Immature natural killer cell (primary cell): ENCODE results near the gene TRPV5. TPM values are rescaled to one million over a fixed set of nuclear protein-coding genes. Genes with fewer than 3 reads are reported as not detected.

Experiments used
- DNase-seq, 3 donors: peaks; one replicate each; pipeline ENCODE4 v3.0.0; 2022; ENCODE audit warnings: mixed read lengths in 1 of 3
- H3K27ac Mint-ChIP-seq, 6 donors: one replicate each; pipeline ENCODE4 v1.8.0; 2020; ENCODE audit warnings: mixed read lengths in 6 of 6, mild to moderate bottlenecking in 5 of 6, inconsistent platforms in 4 of 6, moderate library complexity in 3 of 6
- H3K27me3 Mint-ChIP-seq, 3 donors: one replicate each; pipeline ENCODE4 v1.8.0; 2020 to 2021; ENCODE audit warnings: low read depth in 3 of 3, mild to moderate bottlenecking in 3 of 3, mixed read lengths in 3 of 3, moderate library complexity in 3 of 3, inconsistent platforms in 1 of 3
- H3K36me3 Mint-ChIP-seq, 3 donors: one replicate each; pipeline ENCODE4 v1.8.0; 2020; ENCODE audit warnings: mixed read lengths in 3 of 3, inconsistent platforms in 2 of 3, mild to moderate bottlenecking in 2 of 3
- H3K4me1 Mint-ChIP-seq, 2 donors: one replicate each; pipeline ENCODE4 v1.8.0; 2020; ENCODE audit warnings: inconsistent platforms in 2 of 2, mild to moderate bottlenecking in 2 of 2, mixed read lengths in 2 of 2, moderate library complexity in 1 of 2
- H3K4me3 Mint-ChIP-seq, 5 donors: one replicate each; pipeline ENCODE4 v1.8.0; 2020; ENCODE audit warnings: mild to moderate bottlenecking in 5 of 5, mixed read lengths in 5 of 5, inconsistent platforms in 3 of 5, moderate library complexity in 3 of 5
- H3K9me3 Mint-ChIP-seq, 6 donors: one replicate each; pipeline ENCODE4 v1.8.0; 2020; ENCODE audit warnings: mild to moderate bottlenecking in 6 of 6, mixed read lengths in 6 of 6, inconsistent platforms in 4 of 6, moderate library complexity in 3 of 6
- polyA plus RNA-seq, 3 donors: library from polyadenylated mRNA; unstranded; fragments of 300-500 nt; fragmentation: Illumina TruSeq; gene quantifications; one replicate each; pipeline ENCODE4 v1.2.3, GENCODE V29; 2021

The TRPV5 gene
- polyA plus RNA-seq, 3 donors from 2014 or later, result not detected

DNA sequence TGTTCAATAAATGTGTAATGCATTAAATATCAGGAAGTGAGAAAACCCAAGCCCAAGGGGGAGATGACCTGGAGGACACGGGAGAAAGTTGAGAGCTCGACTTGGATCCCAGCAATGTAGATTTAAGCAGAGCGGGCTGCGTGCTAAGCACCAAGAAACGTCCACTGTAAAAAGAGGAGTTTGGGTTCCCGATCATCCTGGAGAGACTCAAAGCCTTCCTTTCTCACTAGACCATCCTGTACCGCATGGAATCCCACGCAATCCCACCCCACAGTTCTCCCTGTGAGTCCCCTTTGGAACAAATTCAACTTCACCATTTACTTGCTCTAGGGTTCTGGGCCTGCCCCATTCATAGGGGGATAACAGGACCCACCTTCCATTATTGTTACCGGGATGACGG is 50.4 kb downstream of the TRPV5 start:
- no peaks in the 10 kb centered on the region for H3K9me3 Mint-ChIP-seq
- no peaks in the 10 kb centered on the region for H3K4me1 Mint-ChIP-seq
- DNase-seq, result no peak
- no peak overlapping the region for H3K27ac Mint-ChIP-seq
- H3K27me3 Mint-ChIP-seq, result peaks cover 1 to 15% (median 5%) of the 10 kb centered on the region in 3 donors
- no peaks in the 10 kb centered on the region for H3K36me3 Mint-ChIP-seq
- H3K4me3 Mint-ChIP-seq, result no peak overlapping the region

DNA sequence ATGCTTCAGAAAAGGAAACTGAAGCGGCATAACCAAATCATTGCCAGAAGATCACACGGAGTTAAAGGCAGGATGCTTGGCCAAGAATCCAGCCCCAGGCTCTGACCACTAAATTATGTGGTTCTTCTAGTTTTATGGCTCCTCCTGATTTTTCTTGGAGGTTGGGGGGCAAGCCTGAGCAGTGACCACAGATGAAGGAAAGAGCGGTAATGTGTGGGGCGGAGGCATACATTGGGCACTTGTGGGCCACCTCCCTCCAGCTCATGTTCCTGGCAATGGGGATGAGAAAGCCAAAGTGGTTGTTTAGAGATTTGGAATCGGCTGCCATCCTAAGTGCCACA is 51.2 kb downstream of the TRPV5 start:
- no peaks in the 10 kb centered on the region for H3K4me1 Mint-ChIP-seq
- no peak for DNase-seq
- H3K27ac Mint-ChIP-seq, result no peak overlapping the region
- H3K4me3 Mint-ChIP-seq, result no peak overlapping the region
- H3K27me3 Mint-ChIP-seq, result peaks cover 1 to 15% (median 5%) of the 10 kb centered on the region in 3 donors
- no peaks in the 10 kb centered on the region for H3K36me3 Mint-ChIP-seq
- H3K9me3 Mint-ChIP-seq, result no peaks in the 10 kb centered on the region

GRCh38 chr7:142881586-142882337 is 51.8 kb downstream of the TRPV5 start:
- H3K27me3 Mint-ChIP-seq, result peaks cover 1 to 15% (median 5%) of the 10 kb centered on the region in 3 donors
- DNase-seq, result no peak
- H3K36me3 Mint-ChIP-seq, result no peaks in the 10 kb centered on the region
- H3K27ac Mint-ChIP-seq, result no peak overlapping the region
- no peaks in the 10 kb centered on the region for H3K4me1 Mint-ChIP-seq
- no peaks in the 10 kb centered on the region for H3K9me3 Mint-ChIP-seq
- no peak overlapping the region for H3K4me3 Mint-ChIP-seq

DNA sequence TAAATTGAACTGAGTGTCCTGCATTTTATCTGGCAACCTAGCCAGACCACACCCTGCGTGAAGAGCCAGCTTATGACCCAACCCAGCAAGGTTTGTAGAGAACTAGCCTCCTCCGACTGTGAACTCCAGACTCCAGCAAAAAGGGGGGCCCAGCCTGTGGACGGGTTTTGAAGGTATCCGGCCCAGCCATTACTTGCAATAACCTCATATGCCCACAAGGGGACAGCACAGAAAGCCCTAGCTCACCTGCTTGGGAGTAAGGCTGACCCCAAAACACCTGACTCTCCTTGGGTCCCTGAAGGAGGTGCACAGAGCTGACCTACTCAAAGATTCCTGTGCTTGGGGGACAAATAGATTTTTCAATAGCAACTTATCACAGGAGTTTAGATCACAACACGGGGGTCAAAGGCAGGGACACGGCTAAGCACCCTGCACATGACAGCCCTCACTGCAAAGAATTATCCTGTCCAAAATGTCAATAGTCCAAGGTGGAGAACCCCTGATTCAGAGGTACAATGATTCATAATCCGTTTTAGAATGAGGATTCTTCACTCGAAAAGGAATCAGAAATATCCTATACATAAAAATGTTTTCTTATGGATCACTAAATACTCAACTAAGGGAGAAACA is 52.6 kb downstream of the TRPV5 start:
- no peak overlapping the region for H3K27ac Mint-ChIP-seq
- H3K27me3 Mint-ChIP-seq, result peaks cover 3 to 15% (median 6%) of the 10 kb centered on the region in 3 donors
- H3K36me3 Mint-ChIP-seq, result no peaks in the 10 kb centered on the region
- H3K4me1 Mint-ChIP-seq, result no peaks in the 10 kb centered on the region
- DNase-seq, result peak; percentile 5 to 27 (median 14)
- no peaks in the 10 kb centered on the region for H3K9me3 Mint-ChIP-seq
- H3K4me3 Mint-ChIP-seq, result no peak overlapping the region

GRCh38 chr7:142879060-142879459 is 54.5 kb downstream of the TRPV5 start:
- Mint-ChIP-seq H3K27me3 (peaks cover 7 to 19% (median 7%) of the 10 kb centered on the region in 3 donors), H3K27ac (no peak overlapping the region), H3K4me3 (no peak overlapping the region), H3K36me3 (no peaks in the 10 kb centered on the region), H3K9me3 (no peaks in the 10 kb centered on the region), H3K4me1 (no peaks in the 10 kb centered on the region)
- no peak for DNase-seq

GRCh38 chr7:142878315-142878714 is 55.2 kb downstream of the TRPV5 start:
- no peaks in the 10 kb centered on the region for H3K4me1 Mint-ChIP-seq
- H3K4me3 Mint-ChIP-seq, result no peak overlapping the region
- H3K27ac Mint-ChIP-seq, result no peak overlapping the region
- DNase-seq, result no peak
- H3K27me3 Mint-ChIP-seq, result peaks cover 7 to 15% (median 7%) of the 10 kb centered on the region in 3 donors
- no peaks in the 10 kb centered on the region for H3K9me3 Mint-ChIP-seq
- no peaks in the 10 kb centered on the region for H3K36me3 Mint-ChIP-seq

DNA sequence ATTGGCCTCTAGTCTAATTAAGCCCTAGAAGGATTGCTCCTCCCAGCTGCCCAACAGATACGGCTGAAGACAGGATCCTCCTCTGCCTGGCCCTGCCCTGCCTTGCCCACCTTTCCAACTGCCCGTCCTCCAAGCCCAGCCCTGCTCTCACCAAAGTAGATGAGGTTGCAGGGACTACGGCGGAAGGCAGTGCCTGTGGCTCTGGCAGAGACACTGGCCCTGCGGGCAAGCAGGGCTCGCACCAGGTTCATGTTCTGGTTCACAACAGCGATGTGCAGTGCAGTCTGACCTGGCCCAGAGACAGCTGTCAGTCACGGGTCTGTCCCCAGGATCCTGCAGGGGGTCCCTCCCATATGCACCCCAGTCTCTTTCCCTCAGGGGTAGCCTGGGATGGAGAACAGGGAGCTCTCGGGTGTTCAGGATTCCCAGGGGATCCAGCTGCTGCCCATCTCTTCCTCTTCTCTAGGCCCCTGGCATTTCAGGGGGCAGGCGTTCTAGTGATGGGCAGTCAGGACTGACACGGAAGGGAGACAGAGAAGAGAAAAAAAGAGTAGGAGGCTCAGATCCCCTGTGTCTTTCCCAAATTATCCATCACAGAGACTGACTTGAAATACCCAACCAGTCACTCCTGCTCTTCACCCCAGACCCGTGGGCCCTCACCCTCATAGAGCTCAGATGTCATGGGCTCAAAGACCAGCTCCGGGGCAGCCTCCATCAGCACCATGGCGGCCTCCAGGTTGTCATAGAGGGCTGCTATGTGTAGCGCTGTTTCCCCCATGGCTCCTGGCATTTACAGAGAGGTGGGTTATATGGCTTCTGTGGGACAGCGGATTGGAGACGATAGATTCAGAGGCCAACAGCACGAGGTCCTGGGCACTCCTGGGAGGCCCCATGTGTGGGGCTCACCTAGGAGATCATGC is 56.3 kb downstream of the TRPV5 start:
- no peak for DNase-seq
- Mint-ChIP-seq H3K36me3 (no peaks in the 10 kb centered on the region), H3K27me3 (peaks cover 6 to 14% (median 8%) of the 10 kb centered on the region in 3 donors), H3K9me3 (no peaks in the 10 kb centered on the region), H3K4me1 (no peaks in the 10 kb centered on the region), H3K27ac (no peak overlapping the region), H3K4me3 (no peak overlapping the region)

DNA sequence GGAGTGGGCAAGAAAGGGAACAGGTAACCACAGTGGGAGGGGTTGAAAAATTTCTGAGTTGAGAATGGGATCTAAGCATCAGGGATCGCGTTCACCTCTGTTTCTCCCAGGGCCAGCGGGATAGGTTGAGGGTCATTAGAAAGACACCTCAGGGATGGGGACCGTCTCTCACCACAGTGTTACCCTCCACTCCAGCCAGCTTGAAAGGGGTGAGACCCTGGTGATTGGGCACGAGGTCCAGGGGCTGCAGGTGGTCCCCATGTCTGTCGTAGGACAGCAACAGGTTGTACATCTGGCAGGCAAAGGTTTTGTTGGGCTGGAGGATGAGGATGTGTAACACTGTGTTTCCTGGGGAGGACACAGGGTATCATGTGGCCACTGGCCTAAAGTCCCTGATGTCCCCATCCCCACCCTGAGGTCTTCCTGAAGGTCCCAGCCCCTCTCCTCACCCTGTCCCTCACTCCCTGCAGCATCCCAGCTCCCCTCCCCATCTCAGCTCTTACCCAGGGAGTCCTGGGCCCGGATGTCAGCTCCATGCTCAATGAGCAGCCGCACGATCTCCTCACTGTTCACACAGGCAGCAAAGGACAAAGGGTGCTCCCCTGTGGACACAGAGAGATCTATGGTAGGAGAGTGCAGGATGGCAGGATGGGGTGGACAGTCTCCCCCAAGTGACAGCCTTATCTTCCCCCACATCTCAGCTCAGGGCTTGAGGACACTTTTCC is 57.1 kb downstream of the TRPV5 start:
- Mint-ChIP-seq H3K4me1 (no peaks in the 10 kb centered on the region), H3K27me3 (peaks cover 3 to 12% (median 6%) of the 10 kb centered on the region in 3 donors), H3K27ac (no peak overlapping the region), H3K36me3 (no peaks in the 10 kb centered on the region), H3K4me3 (no peak overlapping the region), H3K9me3 (no peaks in the 10 kb centered on the region)
- no peak for DNase-seq

DNA sequence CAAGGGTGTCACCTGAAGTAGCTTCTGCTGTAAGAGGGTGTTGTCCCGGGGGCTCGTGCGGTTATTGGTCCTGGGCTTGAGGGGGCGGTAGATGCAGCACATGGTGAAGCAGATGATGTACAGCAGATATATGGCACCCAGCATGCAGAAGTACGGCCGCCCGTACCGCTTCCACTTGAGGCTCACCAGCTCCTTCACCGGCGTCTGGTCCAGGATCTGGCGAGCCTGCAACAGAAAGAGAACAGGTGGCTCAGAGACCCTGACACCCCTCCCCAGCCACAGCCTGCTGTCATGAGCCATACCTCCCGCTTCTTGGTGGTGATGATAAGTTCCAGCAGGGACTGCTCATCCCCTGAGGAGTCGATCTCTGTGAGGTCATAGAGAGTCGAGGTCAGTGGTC is 58.1 kb downstream of the TRPV5 start:
- Mint-ChIP-seq H3K4me1 (no peaks in the 10 kb centered on the region), H3K36me3 (no peaks in the 10 kb centered on the region), H3K27me3 (peaks cover 3 to 9% (median 6%) of the 10 kb centered on the region in 3 donors), H3K4me3 (no peak overlapping the region), H3K9me3 (no peaks in the 10 kb centered on the region), H3K27ac (no peak overlapping the region)
- DNase-seq, result no peak

DNA sequence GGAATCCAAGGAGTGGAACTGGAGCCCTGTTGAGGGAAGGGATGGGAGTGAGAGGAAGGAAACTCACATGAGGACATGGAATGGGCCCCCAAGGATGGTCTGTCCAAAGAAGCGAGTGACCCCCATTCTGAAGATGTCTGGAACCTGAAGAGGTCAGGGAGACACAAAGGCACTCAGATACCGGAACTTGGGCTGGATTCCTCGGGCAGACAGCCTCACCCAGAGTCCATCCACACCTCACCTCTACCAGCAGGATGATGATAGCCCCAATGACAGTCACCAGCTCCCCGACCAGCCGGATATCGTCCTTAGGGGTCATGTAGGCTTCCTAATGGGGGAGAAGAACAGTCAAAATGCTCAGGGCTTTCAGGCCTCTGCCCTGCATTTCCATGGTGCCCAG is 58.7 kb downstream of the TRPV5 start:
- Mint-ChIP-seq H3K27me3 (peaks cover 3 to 6% (median 6%) of the 10 kb centered on the region in 3 donors), H3K4me1 (no peaks in the 10 kb centered on the region), H3K27ac (no peak overlapping the region), H3K4me3 (no peak overlapping the region), H3K36me3 (no peaks in the 10 kb centered on the region), H3K9me3 (no peaks in the 10 kb centered on the region)
- no peak for DNase-seq

GRCh38 chr7:142874409-142874808 is 59.1 kb downstream of the TRPV5 start:
- Mint-ChIP-seq H3K4me3 (no peak overlapping the region), H3K9me3 (no peaks in the 10 kb centered on the region), H3K36me3 (no peaks in the 10 kb centered on the region), H3K27me3 (peaks cover 3 to 6% (median 6%) of the 10 kb centered on the region in 3 donors), H3K27ac (no peak overlapping the region), H3K4me1 (no peaks in the 10 kb centered on the region)
- DNase-seq, result no peak

DNA sequence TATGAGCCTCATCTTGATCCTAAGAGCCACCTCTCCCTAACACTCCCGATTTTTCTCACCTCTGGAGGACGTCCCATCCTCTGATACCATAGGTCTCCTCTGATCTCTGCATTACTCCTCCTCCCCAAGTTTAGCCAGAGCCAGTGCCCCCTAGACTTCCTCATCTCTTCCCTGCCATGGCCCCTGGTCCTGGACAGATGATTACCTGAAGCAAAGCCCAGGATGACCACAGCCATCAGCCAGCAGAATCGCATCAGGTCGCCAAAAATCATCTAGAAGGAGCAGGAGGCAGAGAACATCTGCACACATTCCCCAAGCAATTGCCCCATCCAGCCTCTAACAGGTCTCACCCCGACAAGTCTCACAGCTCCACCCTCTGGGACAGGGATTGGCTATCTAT is 59.7 kb downstream of the TRPV5 start:
- H3K9me3 Mint-ChIP-seq, result no peaks in the 10 kb centered on the region
- no peak for DNase-seq
- H3K36me3 Mint-ChIP-seq, result no peaks in the 10 kb centered on the region
- no peak overlapping the region for H3K4me3 Mint-ChIP-seq
- H3K27ac Mint-ChIP-seq, result no peak overlapping the region
- H3K27me3 Mint-ChIP-seq, result peaks cover 3 to 6% (median 6%) of the 10 kb centered on the region in 3 donors
- no peaks in the 10 kb centered on the region for H3K4me1 Mint-ChIP-seq

GRCh38 chr7:142873281-142873784 is 60.2 kb downstream of the TRPV5 start:
- DNase-seq, result no peak
- H3K4me3 Mint-ChIP-seq, result no peak overlapping the region
- H3K9me3 Mint-ChIP-seq, result no peaks in the 10 kb centered on the region
- H3K27ac Mint-ChIP-seq, result no peak overlapping the region
- H3K27me3 Mint-ChIP-seq, result peaks cover 3 to 6% (median 4%) of the 10 kb centered on the region in 3 donors
- H3K4me1 Mint-ChIP-seq, result no peaks in the 10 kb centered on the region
- H3K36me3 Mint-ChIP-seq, result no peaks in the 10 kb centered on the region
